Retinal pigment epithelial cell (primary cell): Measurements from ENCODE around the gene SPEG.

ENCODE experiments used
- DNase-seq: peaks from one replicate; pipeline ENCODE4 v3.0.0-alpha.2; 2010; ENCODE audit warnings: low read depth
- H3K4me3 ChIP-seq: 2 replicates; pipeline ENCODE4 v1.5.1; 2011; ENCODE audit warnings: mild to moderate bottlenecking, low read length, control low read depth, moderate library complexity
- TF ChIP-seq, protein P1 (sequence below): conservative IDR thresholded peaks from 2 replicates; pipeline ENCODE4 v1.5.1; 2011; ENCODE audit warnings: low read depth, low read length, control low read depth, inconsistent platforms

Gene SPEG

DNA sequence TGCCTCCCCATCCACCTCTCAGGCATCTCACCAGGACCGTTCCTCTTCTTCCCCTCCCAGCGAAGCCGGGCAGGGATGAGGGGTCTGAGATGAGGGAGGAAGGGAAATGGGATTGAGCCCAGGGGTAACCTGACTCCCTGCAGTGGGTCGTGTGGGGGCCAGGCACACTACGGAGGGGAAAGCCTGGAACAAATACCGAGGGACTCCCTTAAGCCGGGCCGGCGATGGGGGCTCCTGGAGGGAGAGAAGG is 250 bp upstream of the SPEG start:
- TF ChIP-seq, protein P1, sequence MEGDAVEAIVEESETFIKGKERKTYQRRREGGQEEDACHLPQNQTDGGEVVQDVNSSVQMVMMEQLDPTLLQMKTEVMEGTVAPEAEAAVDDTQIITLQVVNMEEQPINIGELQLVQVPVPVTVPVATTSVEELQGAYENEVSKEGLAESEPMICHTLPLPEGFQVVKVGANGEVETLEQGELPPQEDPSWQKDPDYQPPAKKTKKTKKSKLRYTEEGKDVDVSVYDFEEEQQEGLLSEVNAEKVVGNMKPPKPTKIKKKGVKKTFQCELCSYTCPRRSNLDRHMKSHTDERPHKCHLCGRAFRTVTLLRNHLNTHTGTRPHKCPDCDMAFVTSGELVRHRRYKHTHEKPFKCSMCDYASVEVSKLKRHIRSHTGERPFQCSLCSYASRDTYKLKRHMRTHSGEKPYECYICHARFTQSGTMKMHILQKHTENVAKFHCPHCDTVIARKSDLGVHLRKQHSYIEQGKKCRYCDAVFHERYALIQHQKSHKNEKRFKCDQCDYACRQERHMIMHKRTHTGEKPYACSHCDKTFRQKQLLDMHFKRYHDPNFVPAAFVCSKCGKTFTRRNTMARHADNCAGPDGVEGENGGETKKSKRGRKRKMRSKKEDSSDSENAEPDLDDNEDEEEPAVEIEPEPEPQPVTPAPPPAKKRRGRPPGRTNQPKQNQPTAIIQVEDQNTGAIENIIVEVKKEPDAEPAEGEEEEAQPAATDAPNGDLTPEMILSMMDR: no peak
- H3K4me3 ChIP-seq: no peak overlapping the region
- DNase-seq: no peak

DNA sequence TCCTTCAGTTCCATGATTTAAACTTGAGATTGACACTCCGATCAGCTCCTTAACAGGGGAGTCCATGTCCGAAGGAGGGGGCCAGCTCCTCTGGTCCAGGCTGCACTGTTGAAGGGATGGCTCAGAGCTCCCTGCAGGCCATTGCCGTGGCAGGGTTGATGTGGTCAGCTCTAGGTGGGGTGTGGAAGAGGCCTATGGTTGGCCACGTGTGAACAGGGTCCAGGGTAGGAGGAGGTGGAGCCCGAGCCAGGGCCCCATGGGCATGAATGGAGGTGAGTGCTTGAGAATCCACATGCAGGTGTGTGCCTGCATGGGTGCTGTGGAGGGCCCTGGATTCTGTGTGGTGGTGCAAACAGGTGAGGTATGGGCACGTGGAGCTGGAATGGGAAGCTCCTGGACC is 1.1 kb downstream of the SPEG start:
- TF ChIP-seq, protein P1: no peak
- no peak overlapping the region for H3K4me3 ChIP-seq
- DNase-seq: no peak

DNA sequence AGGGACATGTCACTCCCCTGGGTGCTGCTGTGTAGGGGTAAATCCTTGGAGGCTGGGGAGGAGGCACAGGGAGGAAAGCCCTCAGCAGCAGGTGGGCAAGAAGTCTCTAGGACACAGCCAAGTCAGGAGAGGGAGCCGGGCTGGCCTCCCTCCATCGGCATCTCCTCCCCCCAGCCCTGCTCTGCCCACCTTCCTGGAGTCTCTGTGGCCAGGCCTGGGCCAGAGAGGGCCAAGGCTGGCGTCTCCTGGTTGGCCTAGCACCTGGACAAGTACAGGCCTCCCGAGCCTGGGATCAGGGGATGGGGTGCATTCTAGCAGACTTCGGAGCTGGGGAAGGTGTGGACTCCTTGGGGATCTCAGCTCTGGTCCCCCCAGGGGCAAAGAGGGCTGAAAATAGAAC is 1.8 kb downstream of the SPEG start:
- DNase-seq: no peak
- H3K4me3 ChIP-seq: no peak overlapping the region
- TF ChIP-seq, protein P1: no peak

DNA sequence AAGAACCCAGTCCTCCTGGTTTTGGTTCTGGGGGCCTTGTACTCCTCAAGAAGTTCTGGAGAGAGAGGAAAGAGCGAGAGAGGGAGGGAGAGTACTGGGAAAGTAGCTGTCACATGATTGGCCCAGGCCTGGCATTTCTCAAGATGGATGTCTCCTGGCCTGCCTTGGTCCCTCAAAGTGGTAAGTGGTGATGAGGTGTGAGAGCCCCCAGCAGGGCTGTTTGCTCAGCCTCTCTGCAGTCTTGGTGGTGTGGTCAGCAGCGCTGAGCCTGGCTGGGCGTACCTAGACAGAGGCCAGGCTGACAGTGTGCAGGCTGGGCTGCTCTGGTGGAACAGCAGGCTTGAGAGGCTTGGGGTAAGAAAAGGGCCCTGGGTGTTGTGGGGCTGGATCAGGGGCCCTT is 2.5 kb downstream of the SPEG start:
- no peak overlapping the region for H3K4me3 ChIP-seq
- no peak for DNase-seq
- TF ChIP-seq, protein P1: no peak

DNA sequence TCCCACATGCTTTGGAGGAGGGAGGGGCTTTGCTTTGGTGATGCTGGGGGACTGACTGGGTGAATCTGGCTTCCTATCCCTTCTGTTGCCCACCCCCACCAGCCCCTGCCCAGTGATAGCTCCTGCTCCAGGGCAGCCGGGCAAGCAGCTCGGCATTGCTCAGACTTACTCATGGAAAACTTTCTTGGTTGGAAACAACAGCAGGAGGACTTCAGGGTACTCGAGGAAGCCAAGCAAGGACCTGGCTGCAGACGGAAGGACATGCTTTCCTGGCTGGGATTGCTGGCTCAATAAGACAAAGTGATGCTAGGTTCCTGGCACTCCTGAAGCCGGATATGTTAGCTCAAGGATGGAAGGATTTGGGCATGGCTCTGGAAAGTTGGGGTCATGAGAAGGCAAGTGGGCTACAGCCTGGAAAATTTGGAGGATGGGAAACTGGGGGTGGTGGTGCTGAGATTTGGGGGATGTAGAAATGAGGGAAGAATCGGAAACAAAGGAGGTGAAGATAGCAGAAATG is 3.1 kb downstream of the SPEG start:
- no peak for DNase-seq
- no peak overlapping the region for H3K4me3 ChIP-seq
- TF ChIP-seq, protein P1: no peak

DNA sequence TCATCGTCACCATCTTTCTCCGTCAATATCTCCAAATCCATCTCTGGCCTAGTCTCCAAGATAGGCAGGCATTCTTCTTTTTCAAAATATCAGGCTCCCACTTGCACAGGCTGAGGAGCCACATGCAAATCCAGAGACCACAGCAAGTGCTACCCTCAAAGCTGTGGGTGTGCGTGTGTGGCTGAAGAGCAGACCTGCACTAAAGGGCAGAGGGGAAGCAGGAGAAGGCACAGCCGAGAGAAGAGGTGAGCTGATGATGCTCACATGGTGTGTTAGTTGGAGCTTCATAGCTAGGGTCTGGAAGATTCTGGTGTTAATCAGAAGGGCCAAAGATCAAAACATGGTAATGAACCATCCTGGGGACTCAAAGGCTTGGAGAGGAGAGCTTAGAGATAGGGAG is 3.8 kb downstream of the SPEG start:
- no peak for DNase-seq
- TF ChIP-seq, protein P1: no peak
- H3K4me3 ChIP-seq: no peak overlapping the region

DNA sequence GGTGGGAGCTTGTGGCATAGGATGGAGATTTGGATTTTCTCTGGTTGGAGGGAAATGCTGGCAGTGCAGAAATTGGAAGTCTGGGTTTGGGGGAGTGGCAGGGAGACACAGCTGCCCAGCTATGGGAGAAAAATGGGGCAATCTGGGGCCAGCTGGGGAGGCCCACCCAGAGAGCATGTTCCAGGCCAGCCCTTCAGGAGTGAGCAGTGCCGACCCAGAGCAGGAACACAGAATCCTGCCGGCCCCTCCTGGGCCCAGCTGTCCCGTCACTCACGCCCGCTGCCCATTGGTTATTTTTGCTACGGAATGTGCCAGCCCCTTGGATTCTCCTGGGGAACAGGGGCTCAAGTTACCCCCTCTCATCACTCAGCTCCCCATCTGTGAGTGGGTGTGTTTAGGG is 4.9 kb downstream of the SPEG start:
- H3K4me3 ChIP-seq: no peak overlapping the region
- TF ChIP-seq, protein P1: no peak
- DNase-seq: no peak
